COLO668 (cell line): ENCODE measurements around the gene ELOF1.
"Not testable (repeated sequence)": the region's sequence is repeated elsewhere in the genome, so short reads cannot be mapped to it uniquely, and the experiment has no call there.

Experiments
- DNase-seq: peaks from one replicate; lab custom pipeline; 2025; ENCODE audit not compliant: unreplicated experiment; lab: John Stamatoyannopoulos, UW

Gene ELOF1

DNA sequence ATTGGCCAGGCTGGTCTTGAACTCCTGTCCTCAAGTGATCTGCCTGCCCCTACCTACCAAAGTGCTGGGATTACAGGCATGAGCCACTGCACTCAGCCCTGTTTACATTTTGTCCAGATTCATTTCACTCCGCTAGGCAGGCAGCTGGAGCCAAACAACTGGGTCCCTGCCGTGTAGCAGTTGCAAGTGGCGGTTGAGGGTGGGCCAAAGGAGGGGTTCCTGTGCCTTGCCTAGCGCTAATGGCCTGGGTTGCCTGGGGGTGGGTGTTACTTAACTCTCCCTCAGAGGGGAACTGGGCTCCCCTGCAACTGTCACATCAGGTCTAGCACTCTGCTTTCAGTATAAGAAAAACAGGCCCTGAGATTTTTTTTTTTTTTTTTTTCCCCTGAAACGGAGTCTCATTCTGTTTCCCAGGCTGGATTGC, 11.0 kb upstream of the ELOF1 start:
- no peak for DNase-seq

DNA sequence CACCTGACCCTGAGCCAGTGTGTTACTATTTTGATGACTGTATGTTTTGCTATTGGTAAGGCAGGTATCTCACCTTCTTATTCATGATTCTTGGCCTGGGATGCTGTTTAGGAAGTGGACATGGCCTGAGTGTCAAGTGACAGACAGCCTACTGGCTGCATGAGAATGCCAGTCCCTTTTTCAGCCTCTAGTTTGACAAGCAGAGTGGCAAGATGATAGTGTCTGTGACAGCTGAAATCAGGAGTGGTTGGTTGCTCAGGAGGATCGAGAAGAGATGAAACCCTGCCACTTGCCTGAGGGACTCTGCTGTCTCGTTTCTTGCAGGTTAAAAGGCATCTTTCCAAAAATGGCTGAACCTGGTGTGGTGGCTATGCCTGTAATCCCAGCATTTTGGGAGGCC, 7.1 kb upstream of the ELOF1 start:
- DNase-seq: no peak

GRCh38 chr19:11565649-11565980, 6.6 kb upstream of the ELOF1 start:
- not testable (repeated sequence) for DNase-seq

DNA sequence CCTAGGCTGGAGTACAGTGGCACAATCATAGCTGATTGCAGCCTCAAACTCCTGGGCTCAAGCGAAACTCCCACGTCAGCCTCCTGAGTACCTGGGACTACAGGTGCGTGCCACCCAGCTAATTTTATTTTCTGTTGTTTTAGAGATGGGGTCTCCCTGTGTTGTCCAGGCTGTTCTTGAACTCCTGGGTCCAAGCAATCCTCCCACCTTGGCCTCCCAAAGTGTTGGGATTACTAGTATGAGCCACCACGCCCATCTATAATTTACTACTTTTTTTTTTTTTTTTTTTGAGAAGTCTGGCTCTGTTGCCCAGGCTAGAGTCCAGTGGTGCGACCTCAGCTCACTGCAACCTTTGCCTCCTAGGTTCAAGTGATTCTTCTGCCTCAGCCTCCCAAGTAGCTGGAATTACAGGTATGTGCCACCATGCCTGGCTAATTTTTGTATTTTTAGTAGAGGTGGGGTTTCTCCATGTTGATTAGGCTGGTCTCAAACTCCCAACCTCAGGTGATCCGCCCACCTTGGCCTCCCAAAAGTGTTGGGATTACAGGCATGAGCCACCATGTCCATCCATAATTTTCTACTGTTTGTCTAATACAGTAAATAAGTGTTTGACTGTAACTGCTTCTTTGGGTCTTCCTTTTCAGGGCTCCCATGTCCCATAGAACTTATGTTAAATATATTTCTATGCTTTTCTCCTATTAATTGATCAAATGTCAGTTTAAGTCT, 5.2 kb upstream of the ELOF1 start:
- not testable (repeated sequence) for DNase-seq

DNA sequence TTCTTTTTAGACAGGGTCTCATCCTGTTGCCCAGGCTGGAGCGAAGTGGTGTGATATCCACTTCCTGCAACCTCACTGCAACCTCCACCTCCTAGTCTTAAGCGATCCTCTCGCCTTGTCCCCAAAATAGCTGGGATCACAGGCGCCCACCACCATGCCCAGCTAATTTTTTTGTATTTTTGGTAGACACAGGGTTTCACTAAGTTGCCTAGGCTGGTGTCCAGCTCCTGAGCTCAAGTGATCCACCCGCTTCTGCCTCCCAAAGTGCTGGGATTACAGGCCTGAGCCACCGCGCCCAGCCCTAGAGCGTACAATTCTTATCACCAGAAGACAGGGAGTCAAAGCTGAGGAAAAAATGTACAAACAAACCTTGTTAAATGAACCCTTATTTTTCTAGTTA, 4.5 kb upstream of the ELOF1 start:
- DNase-seq: no peak

GRCh38 chr19:11560404-11561051, 1.5 kb upstream of the ELOF1 start:
- DNase-seq: peak; percentile 39

DNA sequence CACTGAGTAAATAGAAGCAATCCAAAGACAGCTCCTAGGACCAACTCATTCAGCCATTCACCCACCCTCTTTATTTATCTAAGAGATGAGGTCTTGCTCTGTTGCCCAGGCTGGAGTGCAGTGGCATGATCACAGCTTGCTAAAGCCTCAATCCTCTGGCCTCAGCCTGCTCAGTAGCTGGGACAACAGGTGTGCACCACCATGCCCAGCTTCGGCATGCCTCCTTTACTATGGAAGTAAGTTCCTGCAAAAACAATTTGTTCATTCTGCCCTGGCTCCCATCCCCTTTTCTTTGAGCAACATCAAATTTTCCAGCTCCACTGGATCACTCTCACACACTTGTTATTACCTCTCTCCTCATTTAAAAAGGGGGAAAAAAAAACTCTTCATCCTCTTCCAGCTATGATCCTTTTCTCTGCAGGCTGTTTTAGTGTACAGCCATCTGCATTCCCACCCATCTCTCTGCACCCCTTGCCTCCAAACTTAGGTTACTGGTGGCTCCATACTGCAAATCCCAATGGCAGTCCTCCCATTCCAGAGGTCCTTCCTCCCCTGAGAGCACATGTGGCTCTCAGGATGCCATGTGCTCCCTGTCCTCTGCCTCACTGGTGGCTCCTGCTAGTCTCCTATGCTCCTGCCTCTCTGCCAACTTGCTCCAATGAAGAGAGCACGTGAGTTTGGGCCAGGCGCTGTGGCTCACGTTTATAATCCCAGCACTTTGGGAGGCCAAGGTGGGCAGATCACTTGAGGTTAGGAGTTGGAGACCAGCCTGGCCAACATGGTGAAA, 2.2 kb downstream of the ELOF1 start:
- no peak for DNase-seq

- no peak for DNase-seq
Measured at GRCh38 chr19:11555246-11555645, 3.8 kb downstream of the ELOF1 start.

GRCh38 chr19:11554160-11554559, 4.9 kb downstream of the ELOF1 start:
- DNase-seq: no peak

- DNase-seq: no peak
Measured at GRCh38 chr19:11552666-11553372, 6.2 kb downstream of the ELOF1 start.

DNA sequence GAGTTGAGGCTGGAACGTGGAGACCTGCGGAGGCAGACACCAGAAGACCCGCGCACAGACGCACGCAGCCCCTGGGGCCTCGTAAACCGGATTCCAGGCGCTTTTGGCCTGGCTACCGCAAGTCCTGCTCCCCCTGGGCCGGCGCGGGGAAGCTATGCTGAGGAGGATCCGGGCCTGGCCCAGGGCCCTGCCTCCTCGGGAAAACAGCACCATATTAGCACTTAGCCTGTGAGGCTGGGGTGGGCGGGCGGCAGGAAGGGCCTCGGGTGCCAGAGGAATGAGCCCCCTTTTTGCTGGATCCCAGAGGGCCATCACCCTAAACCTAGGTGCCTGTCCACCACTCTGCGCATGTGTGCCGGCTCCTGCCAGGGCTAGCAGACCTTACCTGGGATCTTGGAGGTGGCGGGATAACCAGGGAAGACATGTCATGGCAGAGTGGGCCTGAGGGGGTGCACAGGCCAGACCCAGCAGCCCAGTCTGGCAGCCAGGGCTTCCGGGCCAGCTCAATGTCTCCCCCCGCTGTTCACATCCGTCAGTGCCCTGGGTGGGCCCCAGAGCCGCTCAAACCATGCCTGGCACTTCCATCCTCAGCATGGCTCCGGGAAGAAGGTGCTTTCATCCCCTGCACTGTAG, 7.3 kb downstream of the ELOF1 start:
- DNase-seq: no peak

GRCh38 chr19:11550265-11550664, 8.8 kb downstream of the ELOF1 start:
- no peak for DNase-seq

DNA sequence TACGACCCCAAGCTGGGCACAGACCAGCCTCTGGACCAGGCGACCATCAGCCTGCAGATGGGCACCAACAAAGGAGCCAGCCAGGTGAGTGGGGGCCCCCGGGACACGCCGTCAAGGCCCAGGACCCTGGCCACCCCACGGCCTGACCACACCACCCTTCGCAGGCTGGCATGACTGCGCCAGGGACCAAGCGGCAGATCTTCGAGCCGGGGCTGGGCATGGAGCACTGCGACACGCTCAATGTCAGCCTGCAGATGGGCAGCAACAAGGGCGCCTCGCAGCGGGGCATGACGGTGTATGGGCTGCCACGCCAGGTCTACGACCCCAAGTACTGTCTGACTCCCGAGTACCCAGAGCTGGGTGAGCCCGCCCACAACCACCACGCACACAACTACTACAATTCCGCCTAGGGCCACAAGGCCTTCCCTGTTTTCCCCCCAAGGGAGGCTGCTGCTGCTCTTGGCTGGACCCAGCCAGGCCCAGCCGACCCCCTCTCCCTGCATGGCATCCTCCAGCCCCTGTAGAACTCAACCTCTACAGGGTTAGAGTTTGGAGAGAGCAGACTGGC, 9.6 kb downstream of the ELOF1 start:
- DNase-seq: no peak

DNA sequence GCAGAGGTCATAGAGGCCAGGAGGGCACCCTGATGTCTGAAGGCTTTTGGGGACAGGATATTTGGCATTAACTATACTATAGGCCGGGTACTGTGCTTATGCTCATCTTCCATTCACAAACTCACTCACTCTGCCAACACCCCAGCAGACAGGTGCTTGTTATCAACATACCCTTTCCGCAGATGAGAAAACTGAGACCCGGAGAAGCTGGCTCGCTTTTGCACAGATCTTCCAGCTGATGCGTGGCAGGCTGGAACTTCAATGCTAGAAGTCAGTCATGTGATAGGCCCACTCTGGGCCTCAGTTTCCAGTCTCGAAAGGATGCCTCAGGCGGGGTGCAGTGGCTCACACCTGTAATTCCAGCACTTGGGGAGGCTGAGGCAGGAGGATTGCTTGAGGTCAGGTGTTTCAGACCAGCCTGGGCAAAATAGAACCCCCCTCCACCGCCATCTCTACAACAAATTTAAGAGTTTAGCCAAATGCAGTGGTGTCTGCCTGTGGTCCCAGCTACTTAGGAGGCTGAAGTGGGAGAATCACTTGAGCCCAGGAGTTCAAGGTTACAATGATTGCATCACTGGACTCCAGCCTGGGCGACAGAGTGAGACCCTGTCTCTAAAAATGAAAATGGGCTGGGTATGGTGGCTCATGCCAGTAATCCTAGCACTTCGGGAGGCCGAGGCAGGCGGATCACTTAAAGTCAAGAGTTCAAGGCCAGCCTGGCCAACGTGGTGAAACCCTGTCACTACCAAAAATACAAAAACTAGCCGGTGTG, 10.9 kb downstream of the ELOF1 start:
- no peak for DNase-seq

DNA sequence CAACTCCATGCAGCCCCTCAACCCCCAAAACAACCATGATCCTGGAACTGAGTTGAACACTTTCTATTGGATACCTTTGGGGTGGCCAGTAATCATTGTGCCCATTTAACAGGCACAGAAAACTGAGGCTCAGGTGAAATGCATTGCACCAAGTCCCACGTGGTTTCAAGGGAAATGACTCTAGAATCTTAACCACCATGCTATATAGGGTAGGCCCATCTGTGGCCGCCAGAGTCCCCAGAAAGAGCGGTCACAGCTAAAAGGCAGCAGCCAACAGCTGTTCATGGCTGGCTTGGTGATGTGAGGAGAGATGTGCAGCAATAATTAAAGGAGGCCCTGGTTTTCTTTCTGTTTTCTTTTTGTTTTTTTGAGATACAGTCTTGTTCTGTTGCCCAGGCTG, 17.8 kb downstream of the ELOF1 start:
- no peak for DNase-seq

DNA sequence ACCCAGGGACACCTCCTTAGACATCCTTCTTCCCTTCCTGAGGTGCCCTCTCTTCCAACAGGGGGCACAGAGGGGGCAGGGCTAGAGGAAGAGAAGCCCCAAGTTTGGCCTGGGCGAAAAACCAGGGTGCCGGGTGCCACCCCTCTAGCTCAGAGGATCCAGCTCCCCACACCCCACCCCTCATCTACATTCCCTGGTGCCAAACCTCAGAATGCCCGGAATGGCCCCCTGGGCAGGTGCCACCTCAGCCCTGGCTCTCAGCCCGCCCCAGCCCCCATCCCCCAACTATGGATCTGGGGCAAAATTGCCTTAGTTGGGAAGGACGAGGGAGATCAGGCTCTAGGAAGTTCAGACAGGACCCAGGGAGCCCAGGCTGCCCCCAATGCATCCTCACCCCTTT, 18.4 kb downstream of the ELOF1 start:
- no peak for DNase-seq

- no peak for DNase-seq
Measured at GRCh38 chr19:11539495-11540365, 19.3 kb downstream of the ELOF1 start.

GRCh38 chr19:11538232-11539036, 20.6 kb downstream of the ELOF1 start, which contains the start of gene CNN1:
Gene CNN1, plus strand, starts transcription at chr19:11538851. Its CDS starts 77 bp downstream, at chr19:11538928.
- no peak for DNase-seq
